Activated T-cell treated with anti-CD3 and anti-CD28 coated beads, Interleukin-2, amount 50 U/mL, for 72 hours (primary cell): ENCODE measurements around the gene DPM3. TPM values are rescaled to one million over a fixed set of nuclear protein-coding genes. Genes with fewer than 3 reads are reported as not detected.

Experiments used
- ATAC-seq, 2 donors: fragments of 150-1000 bp; cut with Tn5 transposase; replicated peaks in 1 of 2; 2 replicates each; pipeline ENCODE4 v1.10.0; 2021; ENCODE audit warnings: moderate library complexity in 2 of 2, mild to moderate bottlenecking in 1 of 2
- DNase-seq, 2 donors: peaks; one replicate each; pipeline ENCODE4 v3.0.0; 2021 to 2022; ENCODE audit warnings: mixed read lengths in 1 of 2
- H3K27ac Mint-ChIP-seq: one replicate; pipeline ENCODE4 v1.8.0; 2022; ENCODE audit warnings: mild to moderate bottlenecking, moderate library complexity, mixed read lengths
- H3K27me3 Mint-ChIP-seq: one replicate; pipeline ENCODE4 v1.8.0; 2022; ENCODE audit warnings: low read depth, mixed read lengths
- H3K36me3 Mint-ChIP-seq, 2 donors: one replicate each; pipeline ENCODE4 v1.8.0; 2022; ENCODE audit warnings: mixed read lengths in 2 of 2, mild to moderate bottlenecking in 1 of 2; ENCODE audit not compliant: insufficient read depth in 2 of 2
- H3K4me1 Mint-ChIP-seq: one replicate; pipeline ENCODE4 v1.8.0; 2022; ENCODE audit warnings: low read depth, mixed read lengths
- H3K4me3 Mint-ChIP-seq, 2 donors: one replicate each; pipeline ENCODE4 v1.8.0; 2022; ENCODE audit warnings: mild to moderate bottlenecking in 2 of 2, mixed read lengths in 2 of 2, moderate library complexity in 2 of 2
- H3K9me3 Mint-ChIP-seq, 2 donors: one replicate each; pipeline ENCODE4 v1.8.0; 2022; ENCODE audit warnings: mixed read lengths in 2 of 2
- total RNA-seq, 2 donors: library from RNA; stranded (reverse); gene quantifications; one replicate each; pipeline ENCODE4 v1.2.3, GENCODE V29; 2022

The DPM3 gene
- total RNA-seq, 2 donors from 2014 or later: 49.4 to 58.9 TPM

DNA sequence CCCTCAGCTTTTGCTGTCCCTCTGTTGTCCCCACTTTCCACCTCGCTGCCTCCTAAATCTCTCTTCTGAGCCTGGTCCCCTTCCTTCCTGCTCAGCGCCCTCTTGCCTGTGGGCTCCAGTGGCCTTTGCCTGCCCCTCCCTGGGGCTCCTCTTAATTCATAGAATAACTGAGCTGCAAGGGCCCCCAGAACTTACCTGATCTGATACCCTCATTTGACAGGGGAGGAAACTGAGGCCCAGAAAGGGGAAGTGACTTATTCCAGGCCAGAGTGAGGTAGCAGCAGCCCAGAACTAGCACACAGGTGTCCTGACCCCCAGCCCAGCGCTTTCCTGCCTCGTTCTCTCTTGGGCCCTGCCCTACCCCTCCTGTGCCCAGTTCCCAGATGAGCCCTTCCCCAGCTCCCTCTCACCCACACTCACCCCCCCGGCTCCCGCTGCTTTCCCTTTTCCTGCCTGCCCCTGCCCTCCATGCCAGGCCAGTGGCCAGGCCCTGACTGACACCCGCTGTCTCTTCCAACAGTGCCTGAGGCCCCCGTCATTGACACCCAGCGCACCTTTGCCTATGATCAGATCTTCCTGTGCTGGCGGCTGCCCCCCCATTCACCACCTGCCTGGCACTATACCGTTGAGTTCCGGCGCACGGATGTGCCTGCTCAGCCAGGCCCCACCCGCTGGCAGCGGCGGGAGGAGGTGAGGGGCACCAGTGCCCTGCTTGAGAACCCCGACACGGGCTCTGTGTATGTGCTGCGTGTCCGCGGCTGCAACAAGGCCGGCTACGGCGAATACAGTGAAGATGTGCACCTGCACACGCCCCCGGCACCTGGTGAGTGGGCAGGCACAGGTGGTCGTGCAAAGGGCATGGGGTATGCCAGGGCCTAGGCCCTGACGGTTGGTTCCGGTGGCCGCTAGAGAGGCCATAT lies 39.0 kb upstream of the DPM3 start:
- DNase-seq (no peak), ATAC-seq (no peak)
- no peaks in the 10 kb centered on the region for H3K27me3 Mint-ChIP-seq
- peaks cover 26% of the 10 kb centered on the region for H3K4me1 Mint-ChIP-seq
- no peak overlapping the region for H3K4me3 Mint-ChIP-seq
- H3K27ac Mint-ChIP-seq: no peak overlapping the region
- H3K9me3 Mint-ChIP-seq: no peaks in the 10 kb centered on the region
- peaks cover 0 to 4% of the 10 kb centered on the region in 2 donors for H3K36me3 Mint-ChIP-seq

DNA sequence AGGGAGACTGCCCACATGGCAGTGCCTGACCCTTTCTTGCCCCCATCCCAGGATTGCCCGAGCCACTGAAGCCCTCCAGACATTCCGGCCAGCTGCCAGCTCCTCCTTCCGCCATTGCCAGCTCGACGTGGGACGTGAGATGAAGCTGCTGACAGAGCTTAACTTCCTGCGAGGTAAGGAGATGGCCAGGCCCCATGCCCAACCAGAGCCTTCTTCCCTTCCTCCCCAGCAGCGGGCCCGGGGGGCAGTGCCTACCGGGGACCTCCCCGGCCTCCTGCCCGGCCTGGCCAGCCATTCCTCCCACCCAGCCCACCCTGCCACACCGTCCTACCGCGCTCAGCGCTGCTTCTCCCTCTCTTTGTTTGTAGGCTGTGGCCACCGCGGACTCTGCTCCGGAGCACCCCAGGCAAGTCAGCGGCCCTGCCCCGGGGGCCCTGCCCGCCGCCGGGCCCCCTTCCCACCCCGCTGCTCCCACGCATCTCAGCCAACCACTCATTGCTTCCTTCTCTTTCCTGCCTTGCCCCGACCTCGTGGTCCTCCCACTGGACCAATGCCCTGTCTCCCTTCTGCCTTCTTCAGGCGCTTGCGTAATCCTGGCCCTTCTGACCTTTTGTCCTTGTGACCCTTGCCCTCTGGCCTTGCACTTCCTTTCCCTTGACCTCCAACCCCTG lies 38.2 kb upstream of the DPM3 start:
- H3K4me1 Mint-ChIP-seq: peaks cover 32% of the 10 kb centered on the region
- H3K9me3 Mint-ChIP-seq: no peaks in the 10 kb centered on the region
- H3K27me3 Mint-ChIP-seq: no peaks in the 10 kb centered on the region
- no peak overlapping the region for H3K27ac Mint-ChIP-seq
- no peak for DNase-seq
- H3K36me3 Mint-ChIP-seq: peaks cover 0 to 4% of the 10 kb centered on the region in 2 donors
- no peak overlapping the region for H3K4me3 Mint-ChIP-seq
- ATAC-seq: no peak

- no peak overlapping the region for H3K4me3 Mint-ChIP-seq
- ATAC-seq: no peak
- H3K27me3 Mint-ChIP-seq: no peaks in the 10 kb centered on the region
- no peaks in the 10 kb centered on the region for H3K9me3 Mint-ChIP-seq
- DNase-seq: no peak
- H3K27ac Mint-ChIP-seq: no peak overlapping the region
- H3K4me1 Mint-ChIP-seq: peaks cover 37% of the 10 kb centered on the region
- H3K36me3 Mint-ChIP-seq: peaks cover 0 to 4% of the 10 kb centered on the region in 2 donors
Observed at GRCh38 chr1:155177918-155178281, 37.6 kb upstream of the DPM3 start.

DNA sequence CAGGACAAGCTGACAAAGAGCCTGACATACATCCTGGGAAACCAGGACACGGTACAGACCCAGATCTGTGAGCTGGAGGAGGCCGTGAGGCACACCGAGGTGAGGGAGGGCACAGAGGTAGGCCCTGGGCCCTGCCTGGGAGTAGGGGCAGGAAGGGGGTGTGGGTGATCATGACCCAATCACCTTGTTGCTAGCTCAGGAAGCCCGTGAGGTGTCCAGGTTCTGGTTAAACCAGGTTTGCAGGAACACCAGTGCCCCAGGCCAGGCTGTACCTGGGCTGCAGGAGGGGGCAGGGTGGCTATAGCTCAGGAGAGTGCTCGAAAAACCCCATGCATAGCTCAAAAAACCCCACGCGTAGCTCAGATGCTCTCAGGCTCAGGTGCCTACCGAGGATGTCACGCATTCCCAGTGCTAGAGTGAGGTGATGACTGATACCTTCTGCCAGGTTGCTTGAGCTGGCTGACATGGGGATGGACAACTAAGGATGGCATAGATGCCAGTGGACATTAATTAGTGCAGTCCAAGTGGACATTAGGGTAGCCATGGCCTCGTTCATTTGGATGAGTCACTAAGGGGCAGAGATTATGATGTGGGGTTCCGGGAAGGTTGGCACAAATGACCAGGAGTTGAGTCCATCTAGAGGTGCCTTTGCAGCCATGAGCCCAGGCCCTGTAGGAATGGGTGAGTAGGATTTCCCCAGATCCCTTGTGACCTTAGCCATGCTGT lies 37.0 kb upstream of the DPM3 start:
- peaks cover 40% of the 10 kb centered on the region for H3K4me1 Mint-ChIP-seq
- H3K9me3 Mint-ChIP-seq: no peaks in the 10 kb centered on the region
- H3K36me3 Mint-ChIP-seq: peaks cover 3 to 4% of the 10 kb centered on the region in 2 donors
- ATAC-seq (no peak), DNase-seq (no peak)
- no peaks in the 10 kb centered on the region for H3K27me3 Mint-ChIP-seq
- no peak overlapping the region for H3K27ac Mint-ChIP-seq
- no peak overlapping the region for H3K4me3 Mint-ChIP-seq

DNA sequence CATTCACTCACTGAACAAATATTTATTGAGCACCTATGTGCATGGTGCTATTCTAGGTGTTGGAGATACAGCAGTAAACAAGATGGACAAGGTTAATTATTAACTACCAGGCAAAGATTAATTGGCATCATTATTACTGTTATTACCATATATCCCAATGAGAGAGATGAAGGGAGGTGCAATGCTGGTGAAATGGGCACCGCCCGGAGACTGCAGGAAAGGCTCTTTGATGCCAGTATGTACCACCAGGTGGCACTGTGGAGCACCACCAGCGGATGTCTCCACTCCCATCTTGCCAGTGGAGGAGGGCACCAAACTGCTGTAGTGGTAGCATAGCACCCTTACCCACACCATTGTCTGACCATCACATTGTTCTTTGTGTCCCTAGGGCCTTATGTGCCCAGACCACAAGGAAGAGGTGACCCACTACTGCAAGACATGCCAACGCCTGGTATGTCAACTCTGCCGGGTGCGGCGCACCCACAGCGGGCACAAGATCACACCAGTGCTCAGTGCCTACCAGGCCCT lies 36.3 kb upstream of the DPM3 start:
- Mint-ChIP-seq H3K27me3 (no peaks in the 10 kb centered on the region), H3K36me3 (peaks cover 3 to 4% of the 10 kb centered on the region in 2 donors), H3K4me3 (peak overlapping the region; percentile 6 to 63), H3K27ac (peak overlapping the region; percentile 31), H3K4me1 (peaks cover 48% of the 10 kb centered on the region), H3K9me3 (no peaks in the 10 kb centered on the region)
- ATAC-seq: peak; percentile 34 to 39
- DNase-seq: peak; percentile 87 to 88

GRCh38 chr1:155175927-155176371 lies 35.6 kb upstream of the DPM3 start:
- Mint-ChIP-seq H3K36me3 (peaks cover 3 to 4% of the 10 kb centered on the region in 2 donors), H3K27me3 (no peaks in the 10 kb centered on the region), H3K9me3 (no peaks in the 10 kb centered on the region), H3K4me1 (peaks cover 54% of the 10 kb centered on the region), H3K27ac (no peak overlapping the region), H3K4me3 (peak overlapping the region; percentile 5 to 63)
- DNase-seq: peak; percentile 27 to 57
- peak in 1 of 2 donors; percentile 23 for ATAC-seq

DNA sequence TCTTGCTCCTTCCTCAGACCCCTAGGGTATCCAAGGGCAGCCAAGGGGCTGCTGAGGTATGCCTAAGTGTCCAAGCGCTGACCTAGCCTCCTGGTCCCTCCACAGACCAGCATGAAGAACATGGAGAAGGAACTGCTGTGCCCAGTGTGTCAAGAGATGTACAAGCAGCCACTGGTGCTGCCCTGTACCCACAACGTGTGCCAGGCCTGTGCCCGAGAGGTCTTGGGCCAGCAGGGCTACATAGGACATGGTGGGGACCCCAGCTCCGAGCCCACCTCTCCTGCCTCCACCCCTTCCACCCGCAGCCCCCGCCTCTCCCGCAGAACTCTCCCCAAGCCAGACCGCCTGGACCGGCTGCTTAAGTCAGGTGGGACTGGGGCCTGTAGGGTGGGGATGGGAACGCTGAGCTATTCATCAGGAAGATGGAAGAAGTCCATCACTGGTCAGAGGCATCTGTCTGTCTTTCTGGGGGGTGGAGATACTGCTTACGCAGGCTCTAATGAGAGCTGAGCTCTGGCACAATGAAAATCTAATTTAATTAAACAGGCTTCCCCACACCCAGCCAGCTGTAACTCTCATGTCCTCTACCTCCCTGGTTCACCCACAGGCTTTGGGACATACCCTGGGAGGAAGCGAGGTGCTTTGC lies 35.1 kb upstream of the DPM3 start:
- DNase-seq (no peak), ATAC-seq (no peak)
- H3K27me3 Mint-ChIP-seq: no peaks in the 10 kb centered on the region
- no peaks in the 10 kb centered on the region for H3K9me3 Mint-ChIP-seq
- peaks cover 3 to 4% of the 10 kb centered on the region in 2 donors for H3K36me3 Mint-ChIP-seq
- peaks cover 55% of the 10 kb centered on the region for H3K4me1 Mint-ChIP-seq
- peak overlapping the region; percentile 98 to 99 for H3K4me3 Mint-ChIP-seq
- no peak overlapping the region for H3K27ac Mint-ChIP-seq

GRCh38 chr1:155174324-155175280 lies 34.3 kb upstream of the DPM3 start:
- peak overlapping the region; percentile 98 to 99 for H3K4me3 Mint-ChIP-seq
- ATAC-seq (no peak), DNase-seq (peak; percentile 49)
- peaks cover 58% of the 10 kb centered on the region for H3K4me1 Mint-ChIP-seq
- no peaks in the 10 kb centered on the region for H3K27me3 Mint-ChIP-seq
- no peaks in the 10 kb centered on the region for H3K9me3 Mint-ChIP-seq
- H3K36me3 Mint-ChIP-seq: peaks cover 4 to 5% of the 10 kb centered on the region in 2 donors
- peak overlapping the region; percentile 16 for H3K27ac Mint-ChIP-seq

DNA sequence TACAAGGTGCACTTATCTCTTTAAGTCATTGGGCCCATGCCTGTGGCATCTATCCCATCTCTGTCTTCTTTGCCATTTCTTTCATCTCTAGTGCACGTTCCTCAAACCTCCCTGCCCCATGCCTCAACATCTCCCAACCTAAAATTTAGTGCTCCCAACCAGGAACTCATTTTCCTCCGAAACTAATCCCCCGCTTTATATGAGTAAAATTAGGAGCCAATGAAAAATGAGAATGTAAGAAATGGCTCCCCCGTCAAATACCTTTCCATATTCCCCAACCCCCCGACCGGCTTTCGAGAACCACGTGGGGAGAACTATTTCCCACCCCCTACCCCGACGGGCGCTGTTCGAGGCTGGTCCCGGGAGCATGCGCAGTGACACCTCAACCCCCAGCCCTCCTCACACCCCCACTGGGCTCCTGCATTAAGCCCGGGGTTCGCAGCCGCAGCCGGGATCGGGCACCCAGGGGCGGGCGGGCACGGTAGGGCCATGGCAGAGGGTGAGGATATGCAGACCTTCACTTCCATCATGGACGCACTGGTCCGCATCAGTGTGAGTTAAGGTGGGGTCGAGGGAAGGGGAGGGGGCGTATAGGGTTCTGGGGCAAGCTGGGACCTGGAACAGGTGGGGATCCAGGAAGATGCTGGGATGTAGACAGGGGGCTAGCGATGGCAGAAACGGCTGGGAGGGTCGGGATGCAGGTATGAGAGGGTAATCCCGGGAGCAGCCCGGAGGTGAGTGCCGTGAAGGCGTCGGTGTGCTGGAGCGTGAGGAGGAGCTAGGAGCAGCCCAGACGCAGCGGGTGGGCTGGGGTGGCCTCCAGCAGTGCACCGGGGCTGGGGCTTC lies 33.4 kb upstream of the DPM3 start, which contains the start of gene TRIM46:
Gene TRIM46, plus strand, starts transcription at position 372 of the 846 bp plus-strand sequence. Its CDS starts 118 bp downstream, at position 490.
- H3K4me1 Mint-ChIP-seq: peaks cover 65% of the 10 kb centered on the region
- ATAC-seq (peak; percentile 53), DNase-seq (peak; percentile 75 to 79)
- peaks cover 6 to 8% of the 10 kb centered on the region in 2 donors for H3K36me3 Mint-ChIP-seq
- no peaks in the 10 kb centered on the region for H3K9me3 Mint-ChIP-seq
- peak within 1 kb of the TSS; percentile 98 for H3K27ac Mint-ChIP-seq
- no peaks in the 10 kb centered on the region for H3K27me3 Mint-ChIP-seq
- H3K4me3 Mint-ChIP-seq: peak within 1 kb of the TSS; percentile 98 to 99

- peak within 1 kb of the TSS; percentile 98 to 99 for H3K4me3 Mint-ChIP-seq
Observed at GRCh38 chr1:155172732-155173477, 32.6 kb upstream of the DPM3 start, which contains the start of gene KRTCAP2. Gene KRTCAP2 (minus strand): TSS chr1:155173304. CDS start chr1:155173224, 80 bp downstream.

More at GRCh38 chr1:155172732-155173477, 32.6 kb upstream of the DPM3 start, which contains the start of gene KRTCAP2:
- no peaks in the 10 kb centered on the region for H3K27me3 Mint-ChIP-seq
- DNase-seq: peak; percentile 95
- H3K36me3 Mint-ChIP-seq: peaks cover 6 to 8% of the 10 kb centered on the region in 2 donors
- H3K27ac Mint-ChIP-seq: peak within 1 kb of the TSS; percentile 98
- peak; percentile 83 to 84 for ATAC-seq
- no peaks in the 10 kb centered on the region for H3K9me3 Mint-ChIP-seq
- H3K4me1 Mint-ChIP-seq: peaks cover 69% of the 10 kb centered on the region
